NCI-H446 (cell line): Measurements from ENCODE around the gene ANTXR1.

Source experiments
- DNase-seq, 2 experiments: peaks; one replicate each; lab custom pipeline; 2025; lab: John Stamatoyannopoulos, UW

Gene ANTXR1

GRCh38 chr2:69007169-69007568 lies 5.8 kb upstream of the ANTXR1 start:
- no peak for DNase-seq

- no peak for DNase-seq
Observed at GRCh38 chr2:69007603-69008002, 5.4 kb upstream of the ANTXR1 start.

- DNase-seq, result no peak
Observed at GRCh38 chr2:69010437-69011194, 2.4 kb upstream of the ANTXR1 start.

GRCh38 chr2:69011611-69012157 lies 1.3 kb upstream of the ANTXR1 start:
- no peak for DNase-seq

GRCh38 chr2:69012310-69013141 lies 453 bp upstream of the ANTXR1 start:
- DNase-seq, result peak; percentile 78 to 81

- peak; percentile 10 to 29 for DNase-seq
Observed at GRCh38 chr2:69013840-69014821, 1.2 kb downstream of the ANTXR1 start.

GRCh38 chr2:69017080-69017479 lies 4.1 kb downstream of the ANTXR1 start:
- no peak for DNase-seq

DNA sequence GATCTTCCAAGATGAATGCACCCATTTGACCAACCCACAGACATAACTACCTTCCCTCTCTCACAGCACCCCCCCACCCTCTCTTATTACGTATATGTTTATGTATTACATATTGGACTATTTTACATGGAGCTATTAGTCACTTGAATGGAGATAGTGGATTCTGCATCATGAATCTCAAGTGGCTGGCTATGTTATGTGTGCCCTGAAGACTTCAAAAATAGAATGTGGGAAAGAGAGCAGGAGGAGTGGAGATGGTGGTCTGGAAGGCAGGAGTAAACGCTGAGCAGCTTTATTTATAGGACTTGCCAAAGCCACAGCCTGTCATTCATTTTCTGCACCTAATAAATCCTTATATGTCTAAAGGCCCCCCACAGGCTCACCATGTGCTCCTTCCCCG lies 4.9 kb downstream of the ANTXR1 start:
- peak in 1 of 2 experiments; percentile 4 for DNase-seq

GRCh38 chr2:69018678-69019095 lies 5.7 kb downstream of the ANTXR1 start:
- peak in 1 of 2 experiments; percentile 10 for DNase-seq

DNA sequence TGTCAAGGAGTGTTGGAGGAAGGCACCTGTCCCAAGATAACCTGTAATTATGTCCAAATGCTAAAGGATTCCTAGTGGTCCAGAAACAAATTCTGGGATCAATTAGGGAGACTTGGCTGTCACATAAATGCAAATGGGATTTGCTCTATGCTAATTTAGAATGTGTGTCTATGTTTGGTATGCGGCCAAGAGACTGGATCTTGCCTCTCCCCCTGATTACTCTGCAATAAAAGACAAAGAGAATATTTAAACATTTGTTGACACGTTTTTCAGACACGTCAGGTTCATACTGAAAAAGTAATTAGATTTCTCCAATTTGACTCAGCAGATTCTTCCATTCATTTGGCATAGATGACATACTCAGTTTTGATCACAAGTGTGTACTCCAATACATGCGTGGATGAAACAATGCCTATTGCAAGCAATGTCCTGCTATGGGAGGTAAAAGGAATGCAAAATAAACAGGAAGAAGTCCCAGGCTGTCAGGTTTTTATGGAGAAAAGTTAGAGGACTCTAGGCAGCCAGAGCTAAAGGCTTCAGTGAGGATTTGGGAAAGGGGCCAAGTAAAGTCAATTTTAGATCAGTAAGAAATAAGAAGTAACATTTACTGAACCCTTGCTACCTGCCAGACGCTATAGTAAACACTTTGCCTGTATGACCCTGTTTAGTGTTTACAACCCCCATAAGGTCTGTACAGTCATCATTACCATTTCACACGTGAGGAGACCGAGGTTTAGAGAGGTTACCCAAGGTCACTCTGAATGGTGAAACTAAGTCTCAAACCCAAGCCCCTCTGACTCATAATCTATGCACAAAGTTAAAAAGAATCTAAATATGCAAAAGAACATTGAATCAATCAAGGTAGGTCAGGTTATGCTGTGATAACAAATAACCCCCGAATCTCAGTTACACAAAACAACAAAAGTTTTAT lies 7.8 kb downstream of the ANTXR1 start:
- peak in 1 of 2 experiments; percentile 6 for DNase-seq

DNA sequence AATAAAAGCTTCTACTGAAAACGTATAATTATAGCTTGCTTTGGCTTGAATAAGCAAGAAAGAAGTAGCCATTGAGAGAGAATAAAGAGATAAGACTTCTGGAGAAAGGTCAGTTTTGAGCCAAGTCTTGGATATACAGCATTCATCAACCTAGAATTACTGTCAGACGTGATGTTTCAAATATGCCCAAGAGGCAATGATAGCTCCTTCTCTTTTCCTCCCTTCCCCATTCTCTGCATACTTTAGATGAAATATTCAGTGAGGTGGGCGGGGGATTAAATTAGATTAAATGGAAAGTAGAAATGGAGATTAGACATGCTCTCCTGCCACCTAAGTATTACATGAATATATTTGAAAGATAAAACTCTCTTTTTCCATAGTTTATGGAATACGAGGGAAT lies 8.7 kb downstream of the ANTXR1 start:
- DNase-seq, result no peak

DNA sequence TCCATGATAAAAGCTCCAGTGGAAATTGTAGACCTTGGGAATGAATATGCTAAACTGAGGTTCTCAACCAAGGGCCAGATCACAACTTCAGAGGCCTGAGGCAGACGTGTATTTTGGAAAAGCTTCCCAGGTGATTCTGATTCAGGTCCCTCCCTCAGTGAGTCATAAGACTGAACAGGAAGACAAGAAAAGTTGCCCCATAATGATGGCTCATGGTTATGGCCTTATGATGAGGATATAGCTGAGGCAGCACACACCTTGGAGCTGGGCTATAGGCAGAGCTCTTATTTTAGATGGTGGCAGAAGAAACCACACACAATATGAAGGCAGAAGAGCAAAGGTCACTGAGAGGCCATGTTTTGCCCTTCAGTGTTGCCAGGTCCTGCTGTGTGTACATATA lies 9.6 kb downstream of the ANTXR1 start:
- DNase-seq, result no peak

GRCh38 chr2:69023236-69023635 lies 10.3 kb downstream of the ANTXR1 start:
- DNase-seq, result no peak

DNA sequence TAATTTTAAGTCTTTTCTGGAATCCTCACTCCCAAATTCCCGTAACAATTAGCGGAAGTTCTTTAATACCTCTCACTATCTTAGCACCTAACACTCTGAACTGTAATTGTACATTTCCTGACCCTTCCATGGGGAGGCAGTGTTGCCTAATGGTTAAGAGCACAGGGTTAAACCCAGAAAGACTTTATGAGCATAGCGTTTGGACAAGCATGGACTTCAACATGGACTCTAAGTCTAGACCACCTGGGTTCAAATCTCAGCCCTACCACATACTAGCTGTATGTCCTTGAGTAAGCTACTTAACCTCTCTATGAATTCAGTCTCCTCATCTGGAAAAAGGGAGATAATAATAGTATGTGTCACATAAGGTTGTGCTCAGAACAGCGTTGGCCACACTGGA lies 13.0 kb downstream of the ANTXR1 start:
- DNase-seq, result peak; percentile 13 to 49

- DNase-seq, result no peak
Observed at GRCh38 chr2:69026691-69027459, 13.9 kb downstream of the ANTXR1 start.

- DNase-seq, result no peak
Observed at GRCh38 chr2:69030800-69031428, 17.9 kb downstream of the ANTXR1 start.

DNA sequence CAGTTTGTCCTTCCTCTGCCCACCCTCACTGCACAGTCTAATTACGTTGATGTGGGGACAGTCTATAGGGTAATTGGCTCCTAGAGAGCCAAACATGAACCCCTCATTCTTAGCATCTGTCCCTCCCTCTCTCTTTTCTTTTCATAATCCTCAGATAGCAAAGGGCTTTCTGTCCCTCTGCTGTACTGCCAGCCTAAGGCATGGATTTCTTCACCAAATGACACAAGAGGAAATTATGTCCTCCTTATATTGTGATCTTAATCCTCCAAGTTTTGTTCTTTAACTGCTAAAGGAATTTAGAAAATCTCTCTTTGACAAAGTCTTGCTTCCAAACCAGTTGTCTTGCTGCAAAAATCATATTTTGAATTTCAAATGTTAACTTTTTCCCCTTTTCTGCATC lies 18.5 kb downstream of the ANTXR1 start:
- DNase-seq, result no peak

DNA sequence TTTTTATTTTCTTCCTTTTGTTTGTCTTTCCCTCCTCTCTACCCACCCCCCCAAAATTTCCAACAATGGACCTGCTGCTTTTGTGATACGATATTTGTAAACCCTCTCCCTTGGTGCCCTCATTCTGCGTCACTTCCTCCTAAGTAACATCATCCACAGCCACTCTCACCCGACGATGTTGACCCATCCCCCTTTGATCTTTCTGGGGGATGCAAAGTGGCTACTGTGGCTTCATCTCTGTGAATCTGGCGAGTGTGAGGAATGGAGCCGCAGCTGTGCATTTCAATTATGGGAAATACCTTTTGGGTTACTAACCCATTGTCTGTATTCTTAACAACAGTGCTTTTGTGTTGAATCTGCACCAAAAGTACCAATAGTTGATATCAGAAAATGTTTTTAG lies 19.4 kb downstream of the ANTXR1 start:
- no peak for DNase-seq

GRCh38 chr2:69033461-69034095 lies 20.6 kb downstream of the ANTXR1 start:
- no peak for DNase-seq
